Stimulated activated naive CD8-positive, alpha-beta T cell treated with anti-CD3 and anti-CD28 coated beads, Interleukin-15, Interleukin-2, amounts not matched to agents 100 ng/mL and 50 ng/mL, for 24 hours (primary cell): ENCODE results near the gene SERPINB2.
"Not testable (repeated sequence)": the region's sequence is repeated elsewhere in the genome, so short reads cannot be mapped to it uniquely, and the experiment has no call there.

Experiments used
- H3K27ac Mint-ChIP-seq: one replicate; pipeline ENCODE4 v1.8.0; 2021; ENCODE audit warnings: mild to moderate bottlenecking, mixed read lengths
- H3K27me3 Mint-ChIP-seq: one replicate; pipeline ENCODE4 v1.8.0; 2021; ENCODE audit warnings: mixed read lengths
- H3K36me3 Mint-ChIP-seq: one replicate; pipeline ENCODE4 v1.8.0; 2021; ENCODE audit warnings: low read depth, mixed read lengths
- H3K4me1 Mint-ChIP-seq: one replicate; pipeline ENCODE4 v1.8.0; 2021; ENCODE audit warnings: low read depth, mixed read lengths
- H3K4me3 Mint-ChIP-seq: one replicate; pipeline ENCODE4 v1.8.0; 2021; ENCODE audit warnings: mild to moderate bottlenecking, mixed read lengths
- H3K9me3 Mint-ChIP-seq: one replicate; pipeline ENCODE4 v1.8.0; 2021; ENCODE audit warnings: mixed read lengths

SERPINB2 gene

DNA sequence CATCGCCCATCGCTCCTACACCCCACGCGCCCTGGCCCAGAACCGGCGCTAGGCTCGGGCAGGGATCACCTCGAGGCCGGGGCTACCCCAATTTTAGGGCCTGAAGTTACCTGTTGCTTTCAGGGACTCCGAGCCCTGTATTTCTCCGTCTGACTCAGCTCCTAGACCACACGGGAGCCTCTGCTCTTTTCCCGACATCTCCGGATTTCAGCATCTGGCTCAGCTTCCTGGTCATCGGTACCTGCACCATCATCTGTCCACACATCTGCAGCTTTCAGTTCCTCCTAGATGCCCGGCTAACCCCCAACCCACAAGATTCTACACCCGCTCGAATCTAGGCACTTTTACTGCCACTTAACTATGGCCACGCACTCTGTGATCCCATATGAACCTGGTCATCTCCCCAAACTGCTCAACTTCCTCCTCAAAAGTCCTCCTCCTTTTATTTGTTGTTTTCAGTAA, 49.5 kb downstream of the SERPINB2 start:
- H3K4me3 Mint-ChIP-seq, result no peak overlapping the region
- H3K27ac Mint-ChIP-seq, result no peak overlapping the region
- H3K4me1 Mint-ChIP-seq, result no peaks in the 10 kb centered on the region
- no peaks in the 10 kb centered on the region for H3K36me3 Mint-ChIP-seq
- peaks cover 45% of the 10 kb centered on the region for H3K27me3 Mint-ChIP-seq
- H3K9me3 Mint-ChIP-seq, result no peaks in the 10 kb centered on the region

DNA sequence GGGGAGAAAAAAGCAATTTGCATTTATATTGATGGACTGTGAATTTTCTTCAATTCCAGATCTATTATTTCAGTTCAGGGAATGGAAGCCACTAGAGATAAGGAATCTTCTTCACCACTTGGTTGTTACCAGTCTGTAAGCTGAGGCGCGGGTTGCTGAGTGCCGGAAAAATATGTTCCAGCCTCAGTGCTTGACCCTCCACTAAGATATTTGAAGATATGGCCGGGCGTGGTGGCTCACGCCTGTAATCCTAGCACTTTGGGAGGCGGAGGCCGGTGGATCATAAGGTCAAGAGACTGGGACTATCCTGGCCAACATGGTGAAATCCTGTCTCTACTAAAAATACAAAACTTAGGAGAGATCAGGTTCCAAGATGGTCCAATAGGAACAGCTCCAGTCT, 52.5 kb downstream of the SERPINB2 start:
- H3K4me3 Mint-ChIP-seq, result no peak overlapping the region
- H3K27ac Mint-ChIP-seq, result no peak overlapping the region
- no peaks in the 10 kb centered on the region for H3K36me3 Mint-ChIP-seq
- H3K27me3 Mint-ChIP-seq, result peaks cover 49% of the 10 kb centered on the region
- no peaks in the 10 kb centered on the region for H3K4me1 Mint-ChIP-seq
- H3K9me3 Mint-ChIP-seq, result no peaks in the 10 kb centered on the region

DNA sequence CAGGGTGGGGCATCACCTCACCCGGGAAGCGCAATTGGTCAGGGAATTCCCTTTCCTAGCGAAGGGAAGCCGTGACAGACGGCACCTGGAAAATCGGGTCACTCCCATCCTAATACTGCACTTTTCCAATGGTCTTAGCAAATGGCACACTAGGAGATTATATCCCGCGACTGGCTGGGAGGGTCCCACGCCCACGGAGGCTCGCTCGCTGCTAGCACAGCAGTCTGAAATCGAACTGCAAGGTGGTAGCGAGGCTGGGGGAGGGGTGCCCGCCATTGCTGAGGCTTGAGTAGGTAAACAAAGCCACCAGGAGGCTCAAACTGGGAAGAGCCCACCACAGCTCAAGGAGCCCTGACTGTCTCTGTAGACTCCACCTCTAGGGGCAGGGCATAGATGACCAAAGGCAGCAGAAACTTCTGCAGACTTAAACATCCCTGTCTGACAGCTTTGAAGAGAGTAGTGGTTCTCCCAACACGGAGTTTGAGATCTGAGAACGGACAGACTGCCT, 53.1 kb downstream of the SERPINB2 start:
- H3K27me3 Mint-ChIP-seq, result peaks cover 49% of the 10 kb centered on the region
- not testable (repeated sequence) for H3K4me3 Mint-ChIP-seq, H3K36me3 Mint-ChIP-seq, H3K27ac Mint-ChIP-seq, H3K4me1 Mint-ChIP-seq, H3K9me3 Mint-ChIP-seq

DNA sequence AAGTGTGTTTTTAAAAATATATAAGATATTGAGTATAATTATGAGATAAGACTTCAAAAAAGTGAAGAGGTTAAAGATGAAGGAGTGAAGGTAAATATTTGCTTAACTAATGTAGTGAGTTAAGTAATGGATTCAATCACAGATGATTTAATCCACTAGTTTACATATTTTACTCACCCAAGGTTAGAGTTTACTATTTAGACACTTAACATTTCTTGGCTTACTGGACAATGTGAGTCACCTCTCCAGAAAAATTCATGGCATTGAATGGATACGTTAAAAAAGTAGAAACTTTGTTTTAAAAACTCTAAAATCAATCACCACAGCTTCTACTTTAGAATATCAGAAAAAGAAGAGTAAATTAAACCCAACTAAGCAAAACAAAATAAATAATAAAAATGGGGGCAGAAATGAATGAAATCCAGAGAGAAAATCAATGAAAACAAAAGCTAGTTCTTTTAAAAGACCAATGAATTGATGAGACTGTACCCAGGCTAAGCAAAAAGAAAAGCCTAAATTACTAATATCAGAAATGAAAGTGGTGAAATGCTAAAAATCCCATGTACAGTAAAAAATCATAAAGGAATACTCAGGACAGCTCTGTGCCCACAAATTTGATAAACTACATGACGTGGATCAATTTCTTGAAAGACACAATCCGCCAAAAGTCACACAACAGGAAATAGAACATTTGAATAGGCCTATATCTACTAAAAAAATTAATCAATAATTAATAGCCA, 59.7 kb downstream of the SERPINB2 start:
- H3K4me1 Mint-ChIP-seq, result peaks cover 48% of the 10 kb centered on the region
- H3K9me3 Mint-ChIP-seq, result peaks cover 4% of the 10 kb centered on the region
- H3K4me3 Mint-ChIP-seq, result no peak overlapping the region
- H3K27ac Mint-ChIP-seq, result no peak overlapping the region
- H3K36me3 Mint-ChIP-seq, result peaks cover 4% of the 10 kb centered on the region
- H3K27me3 Mint-ChIP-seq, result peaks cover 60% of the 10 kb centered on the region

DNA sequence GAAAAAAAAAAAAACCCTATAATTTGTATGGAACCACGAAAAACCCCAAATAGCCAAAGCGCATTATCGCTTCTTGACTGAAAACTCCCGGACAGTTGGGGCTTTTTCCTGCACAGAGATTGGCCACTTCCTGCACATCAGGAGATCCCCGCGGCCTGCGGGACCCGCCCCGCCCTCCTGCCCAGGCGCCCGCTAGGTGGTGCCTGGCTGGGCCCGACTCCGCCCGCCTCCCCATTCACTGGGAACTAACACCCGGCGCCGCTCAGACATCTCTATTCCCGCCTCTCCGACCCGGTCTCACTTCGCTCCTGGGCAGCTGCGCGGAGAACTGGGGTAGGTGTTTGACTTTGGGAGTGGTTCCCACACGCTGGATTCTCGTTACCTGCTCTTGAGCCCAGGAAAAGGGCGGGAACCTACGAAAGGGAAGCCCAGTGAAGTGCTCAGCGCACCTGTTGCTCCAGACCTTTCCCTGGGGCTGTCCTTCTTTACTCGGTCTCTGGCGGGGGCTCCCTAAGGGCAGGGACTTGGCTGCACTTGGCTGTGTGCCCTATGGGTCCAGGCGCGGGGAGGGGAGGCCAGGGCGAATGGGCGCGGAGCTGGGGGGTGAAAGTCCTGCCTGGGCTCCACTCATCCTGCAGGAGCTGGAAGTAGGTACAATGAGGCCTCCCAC, 61.7 kb downstream of the SERPINB2 start, which contains the start of gene HMSD:
HMSD (plus strand) TSS at position 234 of the 670 bp plus-strand sequence. CDS start 4,155 bp downstream, outside the sequence.
- H3K27me3 Mint-ChIP-seq, result peaks cover 45% of the 10 kb centered on the region
- peaks cover 4% of the 10 kb centered on the region for H3K36me3 Mint-ChIP-seq
- peaks cover 4% of the 10 kb centered on the region for H3K9me3 Mint-ChIP-seq
- peaks cover 48% of the 10 kb centered on the region for H3K4me1 Mint-ChIP-seq
- H3K4me3 Mint-ChIP-seq, result peak within 1 kb of the TSS; percentile 81
- peak within 1 kb of the TSS; percentile 58 for H3K27ac Mint-ChIP-seq

DNA sequence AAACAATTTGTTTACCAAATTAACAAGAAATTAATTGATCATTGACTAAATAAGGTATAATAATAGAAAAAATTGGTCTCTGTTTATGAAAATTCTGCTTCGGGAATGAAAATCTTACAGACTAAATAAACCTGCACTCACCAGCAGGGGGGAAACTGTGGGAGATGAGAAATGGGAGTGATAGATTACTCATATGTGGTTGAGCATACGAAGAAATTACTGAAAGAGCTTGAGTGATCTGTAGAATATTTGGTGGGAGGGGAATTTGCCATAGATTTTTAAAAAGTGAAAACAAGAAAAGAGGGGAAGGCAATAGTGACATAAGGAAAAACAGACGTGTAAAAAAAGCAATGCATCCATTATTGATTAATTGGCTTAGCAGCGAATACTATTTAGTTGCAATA, 63.8 kb downstream of the SERPINB2 start:
- Mint-ChIP-seq H3K4me3 (peak overlapping the region; percentile 24), H3K9me3 (peaks cover 4% of the 10 kb centered on the region), H3K27me3 (peaks cover 39% of the 10 kb centered on the region), H3K36me3 (peaks cover 10% of the 10 kb centered on the region), H3K4me1 (peaks cover 48% of the 10 kb centered on the region), H3K27ac (peak overlapping the region; percentile 69)
